Articular chondrocyte of knee joint (primary cell): ENCODE measurements around the gene ZNF547. TPM values are rescaled to one million over a fixed set of nuclear protein-coding genes. Genes with fewer than 3 reads are reported as not detected.

Experiments used
- total RNA-seq: library from RNA; depleted of rRNA; stranded (reverse); fragments of >200 nt; gene quantifications from 2 replicates; pipeline ENCODE4 v1.2.3, GENCODE V29; 2012

Gene ZNF547
- total RNA-seq = 3.5 and 4.6 TPM in 2 replicates

GRCh38 chr19:57362997-57363687 is at the start of gene ZNF547, which contains the start of gene TRAPPC2B:
TSS of gene ZNF547 (plus strand) at chr19:57363551. CDS start at chr19:57368556, 5,005 bp downstream.
TSS of gene TRAPPC2B (plus strand) at chr19:57363551. CDS start at chr19:57364834, 1,283 bp downstream.

GRCh38 chr19:57320180-57321084 is 42.9 kb upstream of the ZNF547 start, which contains the start of gene ZNF543:
TSS of gene ZNF543 (plus strand) at chr19:57320472. CDS start at chr19:57320854, 382 bp downstream.

GRCh38 chr19:57350877-57351805 is 12.2 kb upstream of the ZNF547 start, which contains the start of gene ZNF304:
TSS of gene ZNF304 (plus strand) at chr19:57351271. CDS start at chr19:57351665, 394 bp downstream.

GRCh38 chr19:57389730-57390598 is 26.6 kb downstream of the ZNF547 start, which contains the start of gene ZNF548:
TSS of gene ZNF548 (plus strand) at chr19:57389854. CDS start at chr19:57390100, 246 bp downstream.

GRCh38 chr19:57410877-57411671 is 47.7 kb downstream of the ZNF547 start, which contains the start of gene ZNF17:
TSS of gene ZNF17 (plus strand) at chr19:57411161. CDS start at chr19:57413616, 2,455 bp downstream.

Other genes starting within 250 kb of the ZNF547 start
- not detected in 2 replicates for gene USP29, start 243.6 kb upstream of the ZNF547 start, total RNA-seq
- gene ZIM3, start 218.3 kb upstream of the ZNF547 start, total RNA-seq = not detected in 2 replicates
- not detected in 2 replicates for gene DUXA, start 196.1 kb upstream of the ZNF547 start, total RNA-seq
- gene ZNF264, start 172.1 kb upstream of the ZNF547 start, total RNA-seq = 19.9 and 29.1 TPM in 2 replicates
- gene AURKC, start 132.5 kb upstream of the ZNF547 start, total RNA-seq = 0.26 and 0.32 TPM in 2 replicates
- gene ZNF805, start 122.9 kb upstream of the ZNF547 start, total RNA-seq = 24.6 and 26.7 TPM in 2 replicates
- gene ZNF460, start 83.1 kb upstream of the ZNF547 start, total RNA-seq = 69.6 and 86.0 TPM in 2 replicates
- gene ZNF543, start 43.1 kb upstream of the ZNF547 start, total RNA-seq = 8.6 and 12.4 TPM in 2 replicates
- 9.1 and 12.9 TPM in 2 replicates for gene ZNF304, start 12.3 kb upstream of the ZNF547 start, total RNA-seq
- gene TRAPPC2B, start within 50 bp of the ZNF547 start, total RNA-seq = 8.0 and 12.9 TPM in 2 replicates
- gene ZNF548, start 26.3 kb downstream of the ZNF547 start, total RNA-seq = 20.9 and 23.2 TPM in 2 replicates
- 13.5 and 15.5 TPM in 2 replicates for gene ZNF17, start 47.6 kb downstream of the ZNF547 start, total RNA-seq
- gene ZNF749, start 71.8 kb downstream of the ZNF547 start, total RNA-seq = 6.8 and 7.0 TPM in 2 replicates
- gene VN1R1, start 93.6 kb downstream of the ZNF547 start, total RNA-seq = 1.0 and 1.4 TPM in 2 replicates
- 18.8 and 21.6 TPM in 2 replicates for gene ZNF772, start 114.0 kb downstream of the ZNF547 start, total RNA-seq
- 12.9 and 18.1 TPM in 2 replicates for gene ZNF419, start 124.2 kb downstream of the ZNF547 start, total RNA-seq
- gene ZNF773, start 136.4 kb downstream of the ZNF547 start, total RNA-seq = 16.7 and 20.9 TPM in 2 replicates
- gene ZNF549, start 163.8 kb downstream of the ZNF547 start, total RNA-seq = 6.4 and 7.8 TPM in 2 replicates
- gene ZNF550, start 196.3 kb downstream of the ZNF547 start, total RNA-seq = 5.7 and 6.9 TPM in 2 replicates
- gene ZNF416, start 215.4 kb downstream of the ZNF547 start, total RNA-seq = 6.4 and 7.7 TPM in 2 replicates
- 5.0 and 7.5 TPM in 2 replicates for gene ZIK1, start 220.6 kb downstream of the ZNF547 start, total RNA-seq
- 3.8 and 3.9 TPM in 2 replicates for gene ZNF530, start 236.3 kb downstream of the ZNF547 start, total RNA-seq